GM19455 (cell line): ENCODE measurements around the gene PRPSAP2.
A peak's percentile ranks its signal among the peaks of the same experiment; 100 is the strongest.
"Not testable (repeated sequence)": the region's sequence is repeated elsewhere in the genome, so short reads cannot be mapped to it uniquely, and the experiment has no call there.

Source experiments
- ATAC-seq: cut with Tn5 transposase; IDR thresholded peaks from one replicate; pipeline ENCODE4 v1.9.1; 2021; ENCODE audit not compliant: unreplicated experiment

PRPSAP2 gene

GRCh38 chr17:18889658-18890057 lies 31.7 kb downstream of the PRPSAP2 start:
- ATAC-seq, result no peak

DNA sequence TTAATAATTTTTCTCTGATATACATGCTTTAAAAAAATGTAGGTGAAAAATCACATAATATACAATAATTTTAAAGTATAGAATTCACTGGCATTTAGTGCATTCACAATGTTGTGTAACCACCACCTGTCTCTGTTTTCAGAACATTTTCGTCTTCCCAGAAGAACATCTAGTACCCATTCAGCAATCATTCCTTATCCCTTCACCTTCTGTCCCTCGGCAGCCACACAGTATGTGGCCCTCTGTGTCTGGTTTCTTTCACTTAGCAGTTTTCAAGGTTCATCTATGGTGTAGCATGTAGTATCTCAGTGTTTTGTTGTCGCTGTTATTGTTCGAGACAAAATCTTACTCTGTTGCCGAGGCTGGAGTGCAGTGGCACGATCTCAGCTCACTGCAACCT lies 33.6 kb downstream of the PRPSAP2 start:
- ATAC-seq, result no peak

GRCh38 chr17:18896146-18896545 lies 38.2 kb downstream of the PRPSAP2 start:
- no peak for ATAC-seq

GRCh38 chr17:18896947-18897346 lies 39.0 kb downstream of the PRPSAP2 start:
- no peak for ATAC-seq

GRCh38 chr17:18904482-18904881 lies 46.6 kb downstream of the PRPSAP2 start:
- ATAC-seq, result no peak

DNA sequence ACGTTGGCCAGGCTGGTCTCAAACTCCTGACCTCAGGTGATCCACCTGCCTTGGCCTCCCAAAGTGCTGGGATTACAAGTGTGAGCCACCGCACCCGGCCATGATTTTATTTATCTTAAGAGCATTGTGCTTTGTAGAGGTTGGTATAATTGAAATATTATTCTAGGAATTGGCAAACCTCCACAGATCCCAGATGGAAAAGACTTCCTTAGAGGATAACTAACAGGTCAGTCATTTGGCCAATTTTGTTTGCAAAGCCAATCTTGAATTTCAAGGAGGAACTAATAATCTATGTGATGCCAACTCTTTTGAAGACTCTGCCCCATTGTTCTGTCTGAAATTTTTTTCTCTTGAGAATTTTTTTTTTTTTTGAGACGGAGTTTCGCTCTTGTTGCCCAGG lies 47.3 kb downstream of the PRPSAP2 start:
- no peak for ATAC-seq

GRCh38 chr17:18910326-18910725 lies 52.4 kb downstream of the PRPSAP2 start:
- no peak for ATAC-seq

GRCh38 chr17:18910881-18911280 lies 53.0 kb downstream of the PRPSAP2 start:
- ATAC-seq, result no peak

GRCh38 chr17:18916816-18917500 lies 59.0 kb downstream of the PRPSAP2 start:
- ATAC-seq, result no peak

GRCh38 chr17:18917506-18918032 lies 59.6 kb downstream of the PRPSAP2 start:
- ATAC-seq, result no peak

DNA sequence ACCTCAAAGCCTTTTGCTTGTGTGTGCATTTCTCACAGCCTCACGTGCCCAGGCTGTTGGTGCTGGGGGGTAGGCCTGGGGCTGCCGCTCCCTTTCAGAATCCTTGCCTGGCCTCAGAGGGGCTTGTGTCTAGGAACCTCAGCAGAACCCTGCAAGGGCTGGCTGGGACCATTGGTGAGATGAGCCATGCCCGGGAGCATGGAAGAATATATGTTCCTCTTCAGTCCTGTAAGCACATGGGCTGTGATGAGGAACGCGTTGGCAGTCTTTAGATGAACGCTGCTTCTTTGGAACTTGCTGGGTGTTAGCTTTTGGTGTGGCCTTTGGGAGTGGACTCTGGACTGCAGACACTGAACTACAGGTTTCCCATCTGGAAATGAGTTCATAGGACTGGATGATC lies 62.0 kb downstream of the PRPSAP2 start:
- ATAC-seq, result no peak

GRCh38 chr17:18920911-18921441 lies 63.0 kb downstream of the PRPSAP2 start:
- no peak for ATAC-seq

- ATAC-seq, result no peak
Observed at GRCh38 chr17:18921485-18921884, 63.6 kb downstream of the PRPSAP2 start.

DNA sequence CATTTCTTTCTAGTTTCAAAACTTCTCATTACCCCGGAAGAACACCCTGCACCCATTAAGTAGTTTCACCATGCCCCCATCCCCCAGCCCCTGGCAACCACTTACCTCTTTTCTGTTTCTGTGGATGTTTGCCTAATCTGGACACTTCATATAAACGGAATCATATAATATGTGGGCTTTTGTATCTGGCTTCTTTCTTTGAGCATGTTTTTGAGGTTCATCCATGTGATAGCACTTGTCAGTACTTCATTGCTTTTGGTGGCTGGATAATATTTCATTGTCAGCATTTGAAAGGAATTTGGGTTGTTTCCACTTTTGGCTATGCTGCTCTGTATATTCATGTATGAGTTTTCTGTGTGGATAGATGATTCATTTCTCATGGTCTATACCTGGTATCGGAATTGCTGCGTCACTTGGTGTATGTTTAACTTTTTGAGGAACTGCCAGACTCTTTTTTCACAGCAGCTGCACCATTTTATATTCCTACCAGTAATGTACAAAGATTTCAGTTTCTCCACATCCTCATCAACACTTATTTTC lies 64.1 kb downstream of the PRPSAP2 start:
- ATAC-seq, result peak; percentile 60

DNA sequence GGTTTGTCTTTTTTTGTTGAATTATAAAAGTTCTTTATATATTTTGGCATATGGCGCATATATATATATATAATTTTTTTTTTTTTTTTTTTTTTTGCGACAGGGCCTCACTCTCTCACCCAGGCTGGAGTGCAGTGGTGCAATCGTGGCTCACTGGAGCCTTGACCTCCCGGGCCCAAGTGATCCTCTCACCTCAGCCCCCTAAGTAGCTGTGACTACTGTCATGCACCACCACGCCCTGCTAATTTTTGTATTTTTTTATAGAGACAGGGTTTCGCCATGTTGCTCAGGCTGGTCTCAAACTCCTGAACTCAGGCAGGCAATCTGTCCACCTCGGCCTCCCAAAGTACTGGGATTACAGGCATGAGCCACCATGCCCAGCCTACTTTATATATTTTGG lies 64.7 kb downstream of the PRPSAP2 start:
- not testable (repeated sequence) for ATAC-seq

- no peak for ATAC-seq
Observed at GRCh38 chr17:18925187-18925586, 67.3 kb downstream of the PRPSAP2 start.

- no peak for ATAC-seq
Observed at GRCh38 chr17:18928628-18929125, 70.7 kb downstream of the PRPSAP2 start.

DNA sequence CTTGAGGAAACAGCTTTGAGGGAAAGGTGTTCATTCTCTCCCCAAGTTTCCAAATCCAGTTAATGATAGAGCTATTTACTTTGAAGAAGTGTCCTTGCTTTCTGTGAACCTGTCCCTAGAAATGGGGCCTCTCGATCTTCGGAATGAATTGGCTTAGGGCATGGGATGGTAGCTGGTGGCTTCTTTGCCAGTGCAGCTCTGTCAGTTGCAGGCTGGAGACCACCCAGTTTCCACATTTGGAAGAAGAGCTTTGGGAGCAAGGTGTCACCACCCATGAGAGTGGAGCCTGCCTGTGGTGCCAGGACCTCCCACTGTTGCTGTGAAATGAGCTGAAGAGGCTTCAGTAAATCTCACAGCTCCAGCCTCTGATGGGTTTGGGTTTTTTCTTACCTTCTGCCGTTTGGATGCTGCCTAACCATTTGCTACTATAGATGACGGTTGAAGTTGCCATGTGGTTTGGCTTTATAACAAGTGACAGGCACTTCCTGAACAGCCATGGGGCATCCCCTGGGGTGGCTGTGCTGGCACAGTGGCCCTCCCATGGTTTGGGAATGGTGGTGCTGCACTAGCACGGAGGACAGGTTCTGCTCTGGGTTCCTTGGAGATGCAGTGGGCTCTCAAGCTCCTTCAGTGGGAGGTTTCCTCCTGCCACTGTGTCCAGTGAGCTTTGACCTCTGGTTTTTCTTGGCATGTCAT lies 74.6 kb downstream of the PRPSAP2 start:
- ATAC-seq, result no peak

DNA sequence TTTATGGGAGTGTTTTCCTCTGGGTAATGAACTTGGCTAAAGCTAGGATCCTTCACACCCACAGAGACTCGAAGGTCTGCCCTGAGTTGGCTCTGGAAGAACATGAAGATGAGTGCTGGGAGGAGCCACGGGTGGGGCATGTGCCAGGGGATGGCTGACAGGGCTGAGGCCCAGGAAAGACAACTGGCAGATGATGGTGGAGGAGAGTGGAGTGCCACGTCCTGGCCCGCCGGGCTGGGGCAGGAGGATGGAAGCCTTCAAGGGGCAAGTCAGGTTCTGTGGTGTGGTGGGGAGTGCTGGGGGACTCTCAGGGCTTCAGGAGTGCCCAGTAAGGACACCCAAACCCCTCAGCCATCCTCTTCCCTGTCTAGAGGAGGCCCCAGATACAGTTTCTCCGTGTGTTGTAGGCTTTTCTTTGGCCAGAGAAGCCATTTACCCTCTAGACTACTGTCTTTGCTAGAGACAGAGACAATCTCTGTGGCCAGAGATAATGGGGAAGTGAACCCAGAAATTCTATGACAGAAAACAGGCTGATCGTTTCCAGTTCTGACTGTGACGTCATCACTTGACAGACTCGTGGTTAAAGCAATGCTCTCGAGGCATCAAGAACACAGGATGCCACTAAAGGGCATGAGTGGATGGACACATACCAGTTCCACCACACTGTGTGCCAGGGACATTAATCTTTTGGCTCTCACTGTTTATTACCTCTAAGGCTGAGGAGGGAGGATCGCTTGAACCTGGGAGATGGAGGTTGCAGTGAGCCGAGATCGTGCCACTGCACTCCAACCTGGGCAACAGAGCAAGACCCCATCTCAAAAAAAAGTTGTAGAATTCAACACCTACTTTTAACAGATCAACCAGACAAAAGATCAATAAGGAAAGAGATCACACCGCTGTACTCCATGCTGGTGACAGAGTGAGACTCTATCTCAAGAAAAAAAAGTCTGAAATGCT lies 75.4 kb downstream of the PRPSAP2 start:
- ATAC-seq, result no peak

- no peak for ATAC-seq
Observed at GRCh38 chr17:18937981-18938691, 80.2 kb downstream of the PRPSAP2 start.
